Caco-2 (cell line): ENCODE measurements around the gene UCKL1. TPM values are rescaled to one million over a fixed set of nuclear protein-coding genes. Genes with fewer than 3 reads are reported as not detected.
A peak's percentile ranks its signal among the peaks of the same experiment; 100 is the strongest.

Source experiments
- BruUV-seq: library from RNA; stranded (reverse); fragments of 400-500 nt; replicated peaks from 2 replicates; lab custom pipeline; 2021; lab: Mats Ljungman, UMichigan
- CTCF ChIA-PET: fragments of 300-600 bp; sonication (Branson Sonifier 250); formaldehyde crosslinking; loops from one replicate; lab custom pipeline; 2022; ENCODE audit warnings: antibody characterized with exemption; lab: Charles Lee
- POLR2A ChIA-PET: fragments of 300-600 bp; sonication (Branson Sonifier 250); formaldehyde crosslinking; loops from one replicate; lab custom pipeline; 2022; ENCODE audit warnings: antibody characterized with exemption; lab: Charles Lee
- DNase-seq, 2 experiments: peaks; one replicate each; pipeline versions ENCODE4 v3.0.0 to v3.0.0-alpha.2; 2020 to 2022
- H3K27me3 ChIP-seq: replicated peaks from 2 replicates; pipeline ENCODE4 v1.6.0; 2011; ENCODE audit warnings: low read length; ENCODE audit not compliant: control insufficient read depth, insufficient read depth
- H3K36me3 ChIP-seq: 2 replicates; pipeline ENCODE4 v1.5.1; 2011; ENCODE audit warnings: low read length; ENCODE audit not compliant: control insufficient read depth, insufficient read depth
- H3K4me1 ChIP-seq: fragments of 250-450 bp; sonication (Bioruptor Pico); 2 replicates; pipeline ENCODE4 v1.5.1; 2020; ENCODE audit warnings: mild to moderate bottlenecking
- H3K4me3 ChIP-seq: 2 replicates; pipeline ENCODE4 v1.5.1; 2011; ENCODE audit warnings: low read depth, mild to moderate bottlenecking, control low read depth, low read length
- H3K9me3 ChIP-seq: fragments of 250-450 bp; sonication (Bioruptor Pico); 2 replicates; pipeline ENCODE4 v1.5.1; 2020; ENCODE audit warnings: mild to moderate bottlenecking, moderate library complexity
- H3K27ac Mint-ChIP-seq: one replicate; pipeline ENCODE4 v1.8.0; 2022; ENCODE audit warnings: mixed read lengths; ENCODE audit not compliant: unreplicated experiment
- H3K27me3 Mint-ChIP-seq: one replicate; pipeline ENCODE4 v1.8.0; 2022; ENCODE audit warnings: mixed read lengths; ENCODE audit not compliant: insufficient read depth, unreplicated experiment
- H3K36me3 Mint-ChIP-seq: one replicate; pipeline ENCODE4 v1.8.0; 2022; ENCODE audit warnings: mild to moderate bottlenecking, mixed read lengths; ENCODE audit not compliant: insufficient read depth, unreplicated experiment
- H3K4me1 Mint-ChIP-seq: one replicate; pipeline ENCODE4 v1.8.0; 2022; ENCODE audit warnings: low read depth, mixed read lengths; ENCODE audit not compliant: unreplicated experiment
- H3K4me3 Mint-ChIP-seq: one replicate; pipeline ENCODE4 v1.8.0; 2022; ENCODE audit warnings: mild to moderate bottlenecking, moderate library complexity, mixed read lengths; ENCODE audit not compliant: unreplicated experiment
- H3K9me3 Mint-ChIP-seq: one replicate; pipeline ENCODE4 v1.8.0; 2022; ENCODE audit warnings: mixed read lengths; ENCODE audit not compliant: unreplicated experiment
- CTCF ChIP-seq, 2 experiments: fragments of 200-600 bp in 1 of 2; IDR thresholded peaks; 1 replicate in 1 of 2; 2 replicates in 1 of 2; pipeline versions ENCODE4 v1.5.1 to v1.8.0; 2011 to 2022; ENCODE audit warnings: antibody characterized with exemption in 1 of 2, control low read depth in 1 of 2, inconsistent platforms in 1 of 2, low read depth in 1 of 2, low read length in 1 of 2, mild to moderate bottlenecking in 1 of 2, moderate library complexity in 1 of 2; ENCODE audit not compliant: insufficient read depth in 1 of 2, severe bottlenecking in 1 of 2, unreplicated experiment in 1 of 2
- intact Hi-C: fragments of 100-400 bp; cut with micrococcal nuclease; formaldehyde crosslinking; loops from one replicate; pipeline ENCODE4 v1.10.0; 2022; ENCODE audit not compliant: unreplicated experiment
- total RNA-seq: library from RNA; stranded (reverse); gene quantifications from 2 replicates; pipeline ENCODE4 v1.2.3, GENCODE V29; 2022

Gene UCKL1
- total RNA-seq, 1 experiment from 2014 or later, result 101 TPM

- no peak overlapping the region for H3K4me3 ChIP-seq
- H3K9me3 ChIP-seq, result peaks cover 20% of the 10 kb centered on the region
- H3K4me1 ChIP-seq, result peaks cover 11% of the 10 kb centered on the region; the same call in 1 of the 2 replicates
- Mint-ChIP-seq H3K36me3 (peaks cover 87% of the 10 kb centered on the region), H3K27ac (no peak overlapping the region), H3K4me1 (peaks cover 22% of the 10 kb centered on the region), H3K27me3 (no peaks in the 10 kb centered on the region), H3K4me3 (no peak overlapping the region), H3K9me3 (peaks cover 10% of the 10 kb centered on the region)
- CTCF ChIA-PET, result no interaction called here
- POLR2A ChIA-PET, result no interaction called here
- no peak for DNase-seq
- no peaks in the 10 kb centered on the region for H3K27me3 ChIP-seq
- intact Hi-C loops, result no loop called here
- no TSS peak for BruUV-seq
- peaks cover 4% of the 10 kb centered on the region for H3K36me3 ChIP-seq
- no peak for TF ChIP-seq CTCF (IDR thresholded peaks at IDR 0.05; ENCODE audit: insufficient read depth in 1 of 2, low read depth in 1 of 2, low read length in 1 of 2, severe bottlenecking in 1 of 2, unreplicated experiment in 1 of 2)
These were observed 42.4 kb downstream of the UCKL1 start for GRCh38 chr20:63913768-63914167.

- peaks cover 14% of the 10 kb centered on the region for H3K9me3 ChIP-seq
- Mint-ChIP-seq H3K4me1 (peaks cover 37% of the 10 kb centered on the region), H3K4me3 (no peak overlapping the region), H3K9me3 (peaks cover 4% of the 10 kb centered on the region), H3K27me3 (no peaks in the 10 kb centered on the region), H3K36me3 (peaks cover 69% of the 10 kb centered on the region), H3K27ac (no peak overlapping the region)
- ChIA-PET POLR2A (interaction anchor here (0.6 kb wide), 1 partner anchor 15 kb away, joined by 3 read pairs; no protein-coding TSS in a partner anchor), CTCF (interaction anchor here (1.1 kb wide), 1 partner anchor 146 kb away, joined by 4 read pairs; no protein-coding TSS in a partner anchor)
- TF ChIP-seq CTCF (IDR thresholded peaks at IDR 0.05; ENCODE audit: insufficient read depth in 1 of 2, low read depth in 1 of 2, low read length in 1 of 2, severe bottlenecking in 1 of 2, unreplicated experiment in 1 of 2), result no peak
- intact Hi-C loops, result no loop called here
- no peak overlapping the region for H3K4me3 ChIP-seq
- peaks cover 30% of the 10 kb centered on the region for H3K4me1 ChIP-seq
- DNase-seq, result no peak
- H3K36me3 ChIP-seq, result peaks cover 4% of the 10 kb centered on the region
- BruUV-seq, result no TSS peak
- H3K27me3 ChIP-seq, result no peaks in the 10 kb centered on the region
These were observed 45.0 kb downstream of the UCKL1 start for GRCh38 chr20:63911176-63911575.

GRCh38 chr20:63908008-63908682, 48.1 kb downstream of the UCKL1 start:
- no peak for TF ChIP-seq CTCF (IDR thresholded peaks at IDR 0.05; ENCODE audit: insufficient read depth in 1 of 2, low read depth in 1 of 2, low read length in 1 of 2, severe bottlenecking in 1 of 2, unreplicated experiment in 1 of 2)
- H3K9me3 ChIP-seq, result no peaks in the 10 kb centered on the region
- no peaks in the 10 kb centered on the region for H3K27me3 ChIP-seq
- intact Hi-C loops, result loop anchor here (1.0 kb wide), 1 partner anchor 12 kb away; no protein-coding TSS in a partner anchor
- CTCF ChIA-PET, result interaction anchor here (1.0 kb wide), 1 partner anchor 370 kb away, joined by 3 read pairs; no protein-coding TSS in a partner anchor
- H3K36me3 ChIP-seq, result peaks cover 2% of the 10 kb centered on the region
- H3K4me1 Mint-ChIP-seq, result peaks cover 35% of the 10 kb centered on the region
- POLR2A ChIA-PET, result no interaction called here
- peak overlapping the region; percentile 59 for H3K27ac Mint-ChIP-seq
- no peak overlapping the region for H3K4me3 ChIP-seq
- peaks cover 64% of the 10 kb centered on the region for H3K36me3 Mint-ChIP-seq
- peaks cover 24% of the 10 kb centered on the region for H3K4me1 ChIP-seq
- no peaks in the 10 kb centered on the region for H3K9me3 Mint-ChIP-seq
- no TSS peak for BruUV-seq
- peak; percentile 75 to 88 for DNase-seq
- no peaks in the 10 kb centered on the region for H3K27me3 Mint-ChIP-seq
- peak overlapping the region; percentile 8 for H3K4me3 Mint-ChIP-seq
